GM21717 (cell line): ENCODE results near the gene MFAP3.
"Not testable (repeated sequence)": the region's sequence is repeated elsewhere in the genome, so short reads cannot be mapped to it uniquely, and the experiment has no call there.

Experiments used
- ATAC-seq: cut with Tn5 transposase; IDR thresholded peaks from one replicate; pipeline ENCODE4 v1.9.1; 2021; ENCODE audit warnings: mild to moderate bottlenecking, moderate library complexity; ENCODE audit not compliant: unreplicated experiment

The MFAP3 gene

DNA sequence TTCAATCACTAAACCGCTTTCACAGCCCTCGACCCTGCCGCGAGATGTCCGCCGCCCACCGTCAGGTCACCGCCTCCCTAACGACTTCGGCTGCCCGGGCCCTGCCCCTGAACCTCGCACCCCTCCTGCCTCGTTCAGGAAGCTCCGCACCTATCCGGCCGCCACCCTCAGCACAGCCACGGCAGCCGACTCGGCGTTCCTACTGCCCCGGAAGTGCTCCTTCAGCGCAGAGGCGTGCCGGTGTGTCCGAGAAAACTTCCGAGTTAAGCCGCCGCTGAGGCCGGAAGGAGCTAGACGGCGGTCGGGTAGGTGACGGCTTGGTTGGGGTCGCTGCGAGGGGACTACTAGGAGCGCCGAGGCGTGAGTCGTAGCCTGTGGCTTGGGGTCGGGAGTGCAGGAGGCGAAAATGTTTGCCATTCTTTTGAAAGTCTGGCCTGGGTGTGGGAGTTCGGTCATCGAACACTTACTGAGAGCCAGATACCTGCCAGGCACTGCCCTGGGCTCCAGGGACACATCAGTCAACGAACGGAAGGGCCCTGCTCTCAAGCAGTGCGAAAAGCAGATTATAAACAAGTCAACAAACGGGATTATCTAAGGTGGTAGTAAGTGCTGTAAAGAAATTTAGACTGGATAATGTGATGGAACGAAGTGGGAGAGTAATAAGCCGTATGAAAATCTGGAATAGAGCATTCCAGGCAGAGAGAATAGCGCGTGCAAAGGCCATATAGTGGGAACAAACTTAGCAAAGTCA, at the start of gene MFAP3, which contains the start of gene FAM114A2:
MFAP3 (plus strand) TSS at position 261 of the 751 bp plus-strand sequence. CDS start 10,756 bp downstream, outside the sequence.
FAM114A2 (minus strand) TSS at position 204 of the 751 bp plus-strand sequence. CDS start 3,957 bp downstream, outside the sequence.
- ATAC-seq: peak; percentile 99

DNA sequence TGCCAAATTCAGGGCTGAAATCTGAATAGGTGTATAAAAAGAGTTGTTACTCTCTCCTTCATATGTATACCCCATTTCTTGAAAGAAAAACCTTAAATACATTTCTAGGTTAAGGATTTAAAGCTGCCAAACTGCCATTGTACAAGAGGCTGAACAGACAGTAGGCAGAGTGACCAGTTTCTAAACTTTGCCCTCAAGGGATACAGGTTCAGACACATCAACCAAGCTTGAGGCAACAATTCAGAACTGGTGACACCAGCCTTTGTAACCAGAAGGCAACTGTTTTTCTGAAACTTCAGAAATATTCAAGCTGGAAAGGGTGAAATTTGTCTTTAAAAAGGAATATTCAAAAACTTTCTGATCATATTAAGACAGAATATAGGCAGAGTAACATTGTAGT, 47.6 kb upstream of the MFAP3 start:
- no peak for ATAC-seq

DNA sequence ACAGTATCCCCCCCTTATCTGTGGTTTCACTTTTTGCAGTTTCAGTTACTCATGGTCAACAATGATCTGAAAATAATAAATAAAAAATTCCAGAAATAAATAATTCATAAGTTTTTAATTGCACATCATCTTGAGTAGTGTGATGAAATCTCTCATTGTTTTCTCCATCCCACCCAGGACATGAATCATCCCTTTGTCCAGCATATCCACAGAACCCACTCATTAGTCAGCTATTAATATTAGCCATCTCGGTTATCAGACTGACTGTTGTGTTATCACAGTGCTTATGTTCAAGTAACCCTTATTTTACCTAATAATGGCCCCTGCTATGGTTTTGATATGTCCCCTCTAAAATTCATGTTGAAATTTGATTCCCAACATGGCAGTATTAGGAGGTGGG, 40.8 kb upstream of the MFAP3 start:
- no peak for ATAC-seq

DNA sequence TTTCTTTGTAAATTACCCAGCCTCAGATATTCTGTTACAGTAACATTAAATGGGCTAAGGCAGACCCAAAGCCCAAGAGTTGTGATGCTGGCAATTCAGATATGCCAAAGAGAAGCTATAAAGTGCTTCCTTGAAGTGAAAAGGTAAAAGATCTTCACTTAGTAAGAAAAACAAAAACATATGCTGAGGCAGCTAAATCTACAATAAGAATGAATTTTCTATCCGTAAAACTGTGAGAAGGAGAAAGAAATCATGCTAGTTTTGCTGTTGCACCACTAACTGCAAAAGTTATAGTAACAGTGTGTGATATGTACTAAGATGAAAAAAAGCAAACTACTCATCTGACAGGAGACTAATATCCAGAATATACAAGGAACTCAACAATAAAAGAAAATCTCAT, 40.0 kb upstream of the MFAP3 start:
- no peak for ATAC-seq

DNA sequence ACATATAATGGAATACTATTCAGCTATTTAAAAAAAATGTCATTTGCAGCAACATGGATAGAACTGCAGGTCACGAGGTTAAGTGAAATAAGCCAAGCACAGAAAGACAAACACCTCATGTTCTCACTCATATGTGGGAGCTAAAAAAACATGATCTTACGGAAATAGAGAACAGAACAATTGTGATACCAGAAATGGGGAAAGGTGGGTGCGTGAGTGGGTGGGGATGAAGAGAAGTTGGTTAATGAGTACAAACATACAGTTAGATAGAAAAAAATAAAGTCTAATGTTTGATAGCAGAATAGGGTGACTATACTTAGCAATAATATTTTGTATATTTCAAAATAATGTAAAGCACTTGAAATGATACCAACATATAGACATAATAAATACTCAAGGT, 38.8 kb upstream of the MFAP3 start:
- ATAC-seq: no peak

DNA sequence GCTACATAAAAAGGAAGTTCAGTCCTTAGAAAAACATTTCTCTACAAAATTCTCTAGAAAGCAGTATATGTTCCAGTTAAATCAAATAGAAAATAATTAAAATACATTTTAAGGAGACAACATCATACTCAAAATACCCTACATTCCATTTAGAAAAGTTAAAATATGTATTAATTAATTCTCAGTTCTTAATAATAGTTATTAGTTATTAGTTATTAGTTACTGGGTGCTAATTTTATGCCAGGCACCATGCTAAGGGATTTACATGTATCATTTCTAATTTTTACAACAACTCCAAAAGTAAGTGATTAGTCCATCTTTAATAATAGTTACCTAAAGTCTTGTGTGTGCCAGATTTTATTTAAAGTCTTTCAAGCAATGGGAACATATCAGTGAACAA, 38.1 kb upstream of the MFAP3 start:
- ATAC-seq: no peak

DNA sequence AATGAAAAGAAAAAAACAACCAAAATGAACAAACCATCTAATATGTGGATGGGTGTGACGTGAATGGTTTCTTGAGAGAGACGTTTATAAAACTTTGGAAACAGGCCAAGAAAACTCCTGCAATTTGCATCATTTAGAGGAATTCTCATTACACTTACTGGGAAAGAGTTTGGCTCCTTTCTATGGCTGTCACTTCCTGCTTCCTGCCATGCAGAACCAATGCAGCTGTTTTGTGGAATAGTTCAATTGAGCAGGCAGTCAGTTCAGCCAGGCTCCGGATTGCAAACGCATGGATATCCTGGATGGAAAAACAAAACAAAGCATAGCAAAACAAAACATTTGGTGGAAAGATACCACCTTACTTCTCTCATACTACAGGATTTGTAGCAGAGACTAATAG, 36.7 kb upstream of the MFAP3 start:
- no peak for ATAC-seq

DNA sequence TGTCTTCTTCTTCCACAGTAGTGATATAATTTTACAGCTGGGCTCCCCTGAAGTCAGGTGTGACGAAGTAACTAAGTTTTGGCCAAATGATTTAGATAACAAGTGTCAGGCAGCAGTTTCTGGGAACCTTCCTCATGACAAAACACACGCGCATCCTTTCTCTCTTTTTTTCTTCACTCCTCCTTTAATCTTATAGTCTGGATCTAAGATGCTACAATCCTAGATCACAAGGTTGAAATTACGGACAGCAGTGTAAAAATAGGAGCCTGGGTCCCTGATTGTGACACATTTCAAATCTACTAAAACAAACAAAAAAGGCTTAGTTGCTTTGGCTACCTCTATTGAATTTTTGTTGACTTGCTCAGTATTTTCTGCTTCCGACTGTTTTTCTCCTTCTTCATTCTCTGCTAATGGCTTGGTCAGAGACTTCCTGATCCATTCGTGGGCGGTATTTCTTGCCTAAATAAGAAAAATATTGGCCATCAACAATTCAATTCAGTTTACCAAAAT, 36.2 kb upstream of the MFAP3 start:
- ATAC-seq: no peak

DNA sequence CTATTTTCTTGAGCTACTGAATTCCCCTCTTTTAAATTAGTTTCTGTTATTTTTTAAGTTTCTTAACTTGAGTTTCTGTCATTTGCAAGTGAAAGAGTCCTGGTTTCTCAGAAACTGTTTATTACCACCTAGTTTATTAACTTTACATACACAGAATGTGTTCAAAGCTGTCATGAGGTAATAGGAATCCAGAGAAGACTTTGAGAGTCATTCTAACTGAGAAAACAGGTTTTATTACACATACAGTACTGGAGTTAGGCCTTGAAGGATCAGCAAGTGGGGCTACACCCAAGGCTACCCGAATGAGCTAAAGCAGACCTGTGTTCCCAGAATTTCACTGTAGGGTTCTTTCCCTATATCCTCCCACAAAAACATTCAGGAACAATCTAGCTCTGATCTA, 33.1 kb upstream of the MFAP3 start:
- ATAC-seq: no peak

DNA sequence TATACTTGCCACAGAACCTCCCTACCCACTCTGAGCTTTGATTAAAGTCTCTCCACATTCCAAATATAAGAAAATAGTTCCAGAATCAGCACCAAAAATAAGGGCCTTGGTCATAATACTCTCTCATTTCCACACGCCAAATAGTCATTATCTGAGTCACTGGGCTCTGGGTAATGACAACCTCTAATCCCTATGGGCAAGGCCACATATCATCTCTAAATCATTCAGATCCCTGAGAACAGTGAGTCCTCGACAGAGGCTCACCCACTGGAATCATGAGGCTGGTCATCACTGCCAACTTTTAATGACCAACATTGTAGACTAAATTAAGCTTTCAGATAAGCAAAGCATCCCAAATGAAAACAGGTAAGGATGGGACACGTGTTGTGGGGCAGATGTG, 28.1 kb upstream of the MFAP3 start:
- ATAC-seq: no peak

DNA sequence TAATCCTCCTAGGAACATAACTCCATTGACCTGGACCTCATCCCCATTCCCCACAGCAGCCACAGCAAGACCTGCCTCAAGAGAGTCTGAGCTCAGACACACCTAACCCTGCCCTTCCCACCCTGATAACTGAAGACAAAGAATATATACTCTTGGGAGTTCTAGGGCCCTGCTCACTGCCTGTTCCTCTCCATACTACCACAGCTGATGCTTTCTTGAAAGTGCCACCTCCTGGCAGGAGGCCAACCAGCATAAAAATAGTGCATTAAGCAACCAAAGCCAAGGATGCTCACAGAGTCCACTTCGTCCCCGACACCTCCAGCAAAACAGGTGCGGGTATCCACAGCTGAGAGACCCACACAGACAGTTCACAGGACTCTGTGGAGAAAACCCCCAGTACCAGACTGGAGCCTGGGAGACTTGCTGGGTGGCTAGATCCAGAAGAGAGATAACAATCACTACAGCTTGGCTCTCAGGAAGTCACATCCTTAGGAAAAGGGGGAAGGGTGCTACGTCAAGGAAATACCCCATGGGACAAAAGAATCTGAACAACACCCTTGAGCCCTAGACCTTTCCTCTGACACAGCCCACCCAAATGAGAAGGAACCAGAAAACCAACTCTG, 23.6 kb upstream of the MFAP3 start:
- no peak for ATAC-seq

DNA sequence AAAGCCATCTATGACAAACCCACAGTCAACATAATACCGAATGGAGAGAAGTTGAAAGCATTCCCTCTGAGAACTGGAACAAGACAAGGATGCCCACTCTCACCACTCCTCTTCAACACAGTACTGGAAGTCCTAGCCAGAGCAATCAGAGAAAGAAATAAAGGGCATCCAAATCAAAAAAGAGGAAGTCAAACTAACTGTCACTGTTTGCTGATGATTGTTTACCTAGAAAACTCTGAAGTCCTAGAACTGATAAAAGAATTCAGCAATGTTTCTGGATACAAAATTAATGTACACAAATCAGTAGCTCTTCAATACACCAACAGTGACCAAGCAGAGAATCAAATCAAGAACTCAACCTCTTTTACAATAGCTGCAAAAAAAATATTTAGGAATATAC, 19.8 kb upstream of the MFAP3 start:
- ATAC-seq: not testable (repeated sequence)

DNA sequence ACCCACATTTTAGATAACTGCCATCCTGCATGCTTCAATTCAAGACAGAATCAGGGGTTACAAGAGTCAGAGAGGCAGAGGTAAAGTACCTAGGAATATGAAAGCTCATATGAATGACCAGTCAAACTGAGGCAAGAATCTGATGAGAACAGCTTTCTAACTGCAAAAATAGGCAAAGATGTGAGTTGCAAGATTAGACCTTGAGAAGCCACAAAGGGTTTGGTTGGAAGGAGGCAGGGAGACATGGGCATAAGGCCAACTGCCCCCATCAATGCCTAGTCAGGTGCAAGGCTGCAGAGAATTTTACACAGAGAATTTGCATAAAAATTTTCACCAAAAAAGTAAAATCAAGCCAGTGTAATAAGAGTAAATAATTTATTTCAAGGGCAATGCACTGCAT, 12.8 kb upstream of the MFAP3 start:
- no peak for ATAC-seq

DNA sequence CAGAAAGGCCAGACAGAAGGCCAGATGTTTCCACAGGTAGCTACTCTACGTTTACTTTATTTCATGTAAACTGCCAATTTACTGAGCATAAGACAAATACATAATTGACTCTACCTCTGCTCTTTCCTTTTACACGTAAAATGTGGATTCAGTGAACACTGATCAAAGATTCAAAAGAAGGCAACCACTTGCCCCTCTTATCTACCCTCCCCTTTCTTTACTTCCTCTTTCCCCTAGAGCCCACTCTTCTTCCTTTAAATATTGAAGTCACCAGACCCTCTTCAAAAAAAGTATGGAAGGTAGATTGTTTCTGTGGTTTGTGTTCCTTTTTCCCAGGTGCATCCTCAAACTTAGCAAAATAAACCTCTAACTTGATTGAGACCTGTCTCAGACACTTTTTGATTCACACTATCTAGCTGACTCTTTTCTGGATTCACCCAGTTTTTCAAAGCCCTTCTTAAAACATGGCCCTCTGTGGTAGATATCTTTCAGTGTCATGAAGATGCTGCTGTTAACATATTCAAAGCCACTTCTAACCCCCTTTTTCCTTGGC, 6.8 kb upstream of the MFAP3 start:
- ATAC-seq: no peak

DNA sequence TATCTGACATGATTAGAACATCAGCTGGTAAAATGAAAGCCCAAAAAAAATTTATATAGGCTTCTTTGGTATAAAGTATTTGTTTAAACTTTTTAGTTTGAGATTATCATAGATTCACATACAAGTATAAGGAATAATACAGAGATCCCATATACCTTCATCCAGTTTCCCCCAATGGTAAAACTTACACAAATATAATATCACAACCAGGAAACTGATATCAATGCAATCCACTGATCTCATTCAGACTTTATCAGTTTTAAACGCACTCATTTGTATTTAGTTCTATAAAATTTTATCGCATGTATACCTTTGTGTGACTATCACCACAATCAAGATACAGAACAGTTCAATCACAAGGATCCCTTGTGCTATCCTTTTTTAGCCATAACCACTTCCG, 3.8 kb upstream of the MFAP3 start:
- no peak for ATAC-seq

DNA sequence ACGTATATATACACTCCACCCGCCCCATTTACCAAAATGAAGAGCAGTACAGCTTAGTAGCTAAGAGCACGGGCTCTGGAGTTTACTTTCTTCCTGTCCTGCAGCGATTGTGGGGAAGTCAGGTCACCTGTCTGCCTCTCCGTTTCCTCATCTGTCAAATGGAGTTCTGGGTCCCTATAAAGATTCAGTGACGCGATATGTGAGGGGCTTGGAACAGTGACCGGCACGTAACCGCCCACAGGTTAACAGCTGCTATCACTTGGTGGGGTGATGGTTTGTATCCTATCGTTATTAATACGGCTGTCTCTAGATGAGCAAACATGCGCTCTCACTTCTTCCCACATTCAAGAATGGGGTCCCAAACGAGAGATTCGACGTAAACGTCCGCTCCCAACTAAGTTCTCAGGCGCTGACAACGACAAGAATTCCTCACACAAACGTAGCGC, 483 bp upstream of the MFAP3 start:
- peak; percentile 72 for ATAC-seq

DNA sequence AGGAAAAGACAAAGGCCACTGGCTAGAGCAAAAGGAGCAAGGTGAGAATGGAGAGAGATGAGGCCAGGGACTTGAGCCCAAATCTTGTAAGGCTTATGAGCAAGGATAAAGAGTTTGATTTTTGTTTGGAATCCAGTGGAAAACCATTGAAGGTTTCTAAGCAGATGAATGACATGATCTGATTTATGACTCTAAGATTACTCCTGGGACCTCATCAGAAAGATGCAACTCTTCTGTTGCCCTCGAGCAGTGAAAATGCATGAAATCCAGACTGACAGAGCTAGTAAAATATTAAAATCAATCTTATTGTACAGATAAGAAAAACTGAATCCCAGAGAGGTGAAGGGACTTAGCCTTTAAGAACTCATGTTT, 677 bp downstream of the MFAP3 start:
- ATAC-seq: no peak

DNA sequence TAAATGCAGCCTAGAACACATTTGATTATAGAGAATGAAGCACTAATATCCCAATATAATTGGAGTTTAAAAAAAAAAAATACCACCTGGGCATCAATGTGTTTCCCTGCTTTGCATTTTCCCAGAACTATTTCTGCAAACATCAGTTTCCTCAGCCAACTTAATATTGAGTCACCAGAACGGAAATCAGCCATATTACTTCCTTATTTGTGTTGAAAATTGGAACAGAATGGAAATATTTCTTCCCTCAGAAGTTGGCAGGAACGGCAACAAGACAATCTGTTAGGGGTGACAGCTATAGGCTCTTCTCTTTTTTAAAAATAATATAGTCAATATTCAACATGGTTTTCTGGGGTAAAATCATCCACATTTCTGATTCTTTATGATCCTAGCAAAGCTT, 4.0 kb downstream of the MFAP3 start:
- no peak for ATAC-seq

DNA sequence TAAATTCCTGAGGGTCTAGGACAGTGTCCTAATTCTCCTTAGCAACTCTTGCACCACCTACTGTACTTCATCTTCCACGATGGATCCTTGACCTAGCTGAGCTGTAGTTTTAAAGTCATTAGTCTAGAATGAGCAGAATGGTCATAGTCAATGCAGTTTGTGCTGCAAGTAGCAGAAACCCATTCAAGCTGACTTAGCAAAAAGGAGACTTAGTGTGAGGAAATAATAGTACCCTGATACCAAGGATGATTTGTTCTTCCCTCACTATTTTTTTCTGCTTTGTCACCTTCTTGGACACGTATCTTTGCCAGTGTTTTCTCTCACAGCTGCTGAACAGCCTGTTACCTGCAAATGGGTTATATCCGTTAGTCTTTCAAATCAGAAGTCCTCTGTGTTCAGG, 5.3 kb downstream of the MFAP3 start:
- no peak for ATAC-seq

DNA sequence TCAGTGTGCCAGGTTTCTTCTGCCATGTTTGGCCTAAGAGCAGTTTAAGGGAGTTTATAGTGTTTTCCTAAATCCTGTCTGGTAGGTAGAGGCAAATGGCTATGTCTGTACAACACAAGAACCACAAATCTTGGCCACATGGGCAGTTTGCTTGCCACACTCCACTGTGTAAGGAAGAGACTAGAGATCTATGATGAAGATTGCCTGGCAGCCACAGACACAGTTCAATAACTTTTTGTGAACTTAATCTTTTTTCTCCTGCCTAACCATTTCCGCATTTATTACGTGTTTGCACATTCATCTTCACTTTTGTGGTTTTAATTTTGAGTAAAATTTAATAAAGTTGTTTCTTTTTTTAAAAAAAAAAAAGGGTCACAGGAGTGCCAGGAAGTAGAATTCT, 5.8 kb downstream of the MFAP3 start:
- no peak for ATAC-seq

DNA sequence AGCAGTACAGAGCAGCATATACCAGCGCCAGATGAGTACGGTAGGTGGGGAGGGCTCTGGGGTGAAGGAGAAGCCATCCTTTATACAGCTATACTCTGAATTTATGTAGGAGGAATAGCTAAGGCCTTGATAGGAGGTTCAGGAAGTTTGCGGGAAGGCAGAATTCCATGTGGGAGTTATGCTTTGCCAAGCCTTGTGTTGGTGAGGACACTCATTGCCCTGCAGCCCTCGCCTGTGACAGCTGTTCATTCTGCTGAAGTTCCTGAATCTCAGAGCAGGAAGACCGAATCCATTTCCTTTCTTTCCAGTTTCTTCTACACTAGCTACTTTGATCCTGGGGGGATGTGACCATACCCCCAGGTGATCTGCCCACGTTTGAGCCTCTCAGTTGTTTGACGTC, 7.7 kb downstream of the MFAP3 start:
- ATAC-seq: no peak

DNA sequence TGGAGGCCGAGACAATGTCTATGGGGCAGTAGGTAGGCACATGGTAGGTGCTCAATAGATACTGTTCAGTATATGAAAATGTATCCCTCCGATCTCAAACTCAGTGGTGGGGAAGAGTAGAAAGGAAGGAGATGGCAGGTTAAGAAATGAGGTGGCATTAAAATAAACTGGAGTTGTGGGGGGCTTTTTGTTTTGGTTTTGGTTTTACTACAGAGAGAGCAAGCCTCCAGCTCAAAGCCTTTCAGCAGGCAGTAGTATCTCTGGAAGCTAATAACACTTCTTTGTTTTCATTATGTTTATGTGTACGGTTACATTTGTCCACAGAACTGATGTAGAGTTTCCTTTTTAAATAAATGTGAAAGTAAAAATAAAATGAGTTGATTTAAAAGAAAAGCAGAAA, 8.6 kb downstream of the MFAP3 start:
- ATAC-seq: peak; percentile 46
